GM12878 (cell line): Measurements from ENCODE around the gene PLCG2. TPM values are rescaled to one million over a fixed set of nuclear protein-coding genes. Genes with fewer than 3 reads are reported as not detected.

ENCODE experiments used
- ATAC-seq: fragments of 200-7000 bp; cut with Tn5 transposase; 3 replicates; pipeline ENCODE4 v1.9.1; 2020; ENCODE audit warnings: mild to moderate bottlenecking, moderate library complexity
- BruUV-seq: library from RNA; stranded (reverse); fragments of 400-500 nt; replicated peaks from 2 replicates; lab custom pipeline; 2021; lab: Mats Ljungman, UMichigan
- CTCF ChIA-PET: fragments of 300-600 bp; sonication (Branson Sonifier 250); formaldehyde crosslinking; extraction: SDS; loops from one replicate; lab custom pipeline; 2021; ENCODE audit warnings: inconsistent platforms; lab: Yijun Ruan, JAX
- POLR2A ChIA-PET: fragments of 350-600 bp; formaldehyde crosslinking; extraction: SDS; loops from one replicate; lab custom pipeline; 2021; ENCODE audit warnings: inconsistent platforms; lab: Charles Lee
- RAD21 ChIA-PET: fragments of 300-600 bp; sonication (Branson Sonifier 250); formaldehyde crosslinking; loops from one replicate; lab custom pipeline; 2023; ENCODE audit warnings: antibody characterized with exemption; ENCODE audit not compliant: unreplicated experiment; lab: Charles Lee
- SMC1A ChIA-PET: fragments of 300-600 bp; sonication (Branson Sonifier 250); formaldehyde crosslinking; loops from one replicate; lab custom pipeline; 2023; ENCODE audit not compliant: unreplicated experiment, uncharacterized antibody; lab: Charles Lee
- DNase-seq: peaks from one replicate; pipeline ENCODE4 v3.0.0-alpha.2; 2011; ENCODE audit warnings: low read depth, low spot score
- FAIRE-seq: peaks from 3 replicates; lab custom pipeline; 2011; peaks lifted over from hg19 to GRCh38; lab: Jason Lieb, UNC
- H2AFZ ChIP-seq: 2 replicates; pipeline ENCODE4 v1.6.0; 2011; ENCODE audit warnings: low read depth, low read length, control low read depth; ENCODE audit not compliant: control insufficient read depth
- H3K27ac ChIP-seq: 2 replicates; pipeline ENCODE4 v1.5.1; 2011; ENCODE audit warnings: control low read depth; ENCODE audit not compliant: control insufficient read depth, insufficient read depth
- H3K27me3 ChIP-seq, 2 experiments: replicated peaks in 1 of 2; 2 replicates each; pipeline versions ENCODE4 v1.6.0 to v1.6.1; 2011; ENCODE audit warnings: low read length in 1 of 2; ENCODE audit not compliant: control insufficient read depth in 2 of 2, insufficient read depth in 2 of 2
- H3K36me3 ChIP-seq, 2 experiments: 2 replicates each; pipeline ENCODE4 v1.5.1; 2011; ENCODE audit warnings: low read length in 1 of 2; ENCODE audit not compliant: control insufficient read depth in 2 of 2, insufficient read depth in 2 of 2
- H3K4me1 ChIP-seq: 2 replicates; pipeline ENCODE4 v1.6.1; 2011; ENCODE audit warnings: mild to moderate bottlenecking, low read length, moderate library complexity, mixed read lengths; ENCODE audit not compliant: control insufficient read depth, insufficient read depth
- H3K4me2 ChIP-seq: 2 replicates; pipeline ENCODE4 v1.6.0; 2011; ENCODE audit warnings: control low read depth; ENCODE audit not compliant: control insufficient read depth, insufficient read depth
- H3K4me3 ChIP-seq: fragments of 200-600 bp; sonication (generic); 2 replicates; pipeline ENCODE4 v1.5.1; 2016
- H3K79me2 ChIP-seq: 2 replicates; pipeline ENCODE4 v1.6.0; 2011; ENCODE audit warnings: low read length; ENCODE audit not compliant: control insufficient read depth, insufficient read depth
- H3K9ac ChIP-seq: 2 replicates; pipeline ENCODE4 v1.8.0; 2011; ENCODE audit warnings: low read length, control low read depth, mixed read lengths; ENCODE audit not compliant: control insufficient read depth, insufficient read depth
- H3K9me3 ChIP-seq: replicated peaks from 3 replicates; pipeline ENCODE4 v1.5.1; 2011; ENCODE audit warnings: mild to moderate bottlenecking, low read length; ENCODE audit not compliant: control insufficient read depth, insufficient read depth
- H4K20me1 ChIP-seq: 2 replicates; pipeline ENCODE4 v1.6.0; 2011; ENCODE audit not compliant: control insufficient read depth, insufficient read depth
- FOXK2 ChIP-seq: fragments of 450-650 bp; IDR thresholded peaks from 2 replicates; pipeline ENCODE4 v1.6.1; 2017; ENCODE audit warnings: mild to moderate bottlenecking, moderate library complexity
- PRDM15 ChIP-seq: fragments of 450-650 bp; formaldehyde crosslinking; IDR thresholded peaks from 2 replicates; pipeline ENCODE4 v1.4.0; 2020; ENCODE audit warnings: mild to moderate bottlenecking, moderate library complexity
- WGBS: methylation state at CpG from one replicate; pipeline ENCODE4 v1.1.6; 2016; ENCODE audit warnings: low lambda C conversion rate; ENCODE audit not compliant: insufficient replicate concordance, insufficient coverage; ENCODE audit errors: missing lambda C conversion rate; 5-methylcytosine and 5-hydroxymethylcytosine counted together
- in situ Hi-C: fragments of 300-500 bp; cut with MboI; formaldehyde crosslinking; loops from 9 replicates; pipeline ENCODE4 v1.14.3; 2018; ENCODE audit warnings: mixed read lengths
- intact Hi-C: fragments of 100-400 bp; cut with micrococcal nuclease; formaldehyde crosslinking; loops from one replicate; pipeline ENCODE4 v1.14.2; 2022; ENCODE audit not compliant: unreplicated experiment
- polyA plus RNA-seq, 11 experiments: library from polyadenylated mRNA; depleted of rRNA in 4 of 11; unstranded in 6 of 11; stranded (reverse) in 5 of 11; fragments of >200 nt; fragmentation: Nextera tagmentation in 4 of 11; fragmentation: Illumina TruSeq in 1 of 11; extraction: Ambion mirVana in 4 of 11; extraction: Trizol in 1 of 11; gene quantifications; 1 replicate in 1 of 11; 2 replicates in 10 of 11; pipeline versions ENCODE4 v1.2.1 to v1.2.3, GENCODE V29; 2011 to 2016; ENCODE audit warnings: inconsistent platforms in 2 of 11, missing spikeins in 2 of 11, low read depth in 1 of 11
- total RNA-seq, 4 experiments: library from RNA; depleted of rRNA in 3 of 4; stranded (reverse); fragments of >200 nt in 3 of 4; fragmentation: Illumina TruSeq in 1 of 4; extraction: Trizol in 1 of 4; gene quantifications; 2 replicates each; pipeline versions ENCODE4 v1.2.1 to v1.2.3, GENCODE V29; 2013 to 2021

PLCG2 gene
- total and polyA plus RNA-seq, 10 of the 15 experiments (the other 5 are each of a cell fraction or from before 2014, with no cell fraction given): 47.6 to 256 (median 149) TPM

- ChIA-PET CTCF (interaction anchor here (0.7 to 1.4 kb wide), 3 partner anchors 10 to 368 kb away, joined by 3 to 4 read pairs (median 4); no protein-coding TSS in a partner anchor), SMC1A (interaction anchor here (0.7 to 1.7 kb wide), 5 partner anchors 18 to 816 kb away, joined by 3 to 4 read pairs (median 3); no protein-coding TSS in a partner anchor), POLR2A (no interaction called here), RAD21 (no interaction called here)
- Histone ChIP-seq H4K20me1 (no peaks in the 10 kb centered on the region), H3K4me1 (peaks cover 15% of the 10 kb centered on the region), H3K27ac (no peak overlapping the region), H2AFZ (no peak overlapping the region), H3K9ac (no peak overlapping the region), H3K36me3 (no peaks in the 10 kb centered on the region), H3K4me3 (no peak overlapping the region), H3K79me2 (no peaks in the 10 kb centered on the region), H3K9me3 (no peaks in the 10 kb centered on the region), H3K27me3 (no peaks in the 10 kb centered on the region), H3K4me2 (no peak overlapping the region)
- TF ChIP-seq PRDM15 (CRISPR knock-in tag) (no peak), FOXK2 (0 out of 2 replicates have a peak, but pooled peaks have one; percentile 22)
- BruUV-seq: no TSS peak
- ATAC-seq (no peak), DNase-seq (no peak), FAIRE-seq (no peak)
- 94% methylated on average over 1 of the region's 1 CpG for WGBS
- in situ Hi-C loops (no loop called here), intact Hi-C loops (loop anchor here (10.0 kb wide), 2 partner anchors 468 to 728 kb away; partner anchors contain the start of genes CENPN and CMC2)
Observed at GRCh38 chr16:81733295-81733694, 45.8 kb upstream of the PLCG2 start.
